ENCODE measurements around the gene ATP13A4.

GRCh38 chr3:193564012-193564411, 9.3 kb upstream of the ATP13A4 start:
- TF ChIP-seq, protein P1, sequence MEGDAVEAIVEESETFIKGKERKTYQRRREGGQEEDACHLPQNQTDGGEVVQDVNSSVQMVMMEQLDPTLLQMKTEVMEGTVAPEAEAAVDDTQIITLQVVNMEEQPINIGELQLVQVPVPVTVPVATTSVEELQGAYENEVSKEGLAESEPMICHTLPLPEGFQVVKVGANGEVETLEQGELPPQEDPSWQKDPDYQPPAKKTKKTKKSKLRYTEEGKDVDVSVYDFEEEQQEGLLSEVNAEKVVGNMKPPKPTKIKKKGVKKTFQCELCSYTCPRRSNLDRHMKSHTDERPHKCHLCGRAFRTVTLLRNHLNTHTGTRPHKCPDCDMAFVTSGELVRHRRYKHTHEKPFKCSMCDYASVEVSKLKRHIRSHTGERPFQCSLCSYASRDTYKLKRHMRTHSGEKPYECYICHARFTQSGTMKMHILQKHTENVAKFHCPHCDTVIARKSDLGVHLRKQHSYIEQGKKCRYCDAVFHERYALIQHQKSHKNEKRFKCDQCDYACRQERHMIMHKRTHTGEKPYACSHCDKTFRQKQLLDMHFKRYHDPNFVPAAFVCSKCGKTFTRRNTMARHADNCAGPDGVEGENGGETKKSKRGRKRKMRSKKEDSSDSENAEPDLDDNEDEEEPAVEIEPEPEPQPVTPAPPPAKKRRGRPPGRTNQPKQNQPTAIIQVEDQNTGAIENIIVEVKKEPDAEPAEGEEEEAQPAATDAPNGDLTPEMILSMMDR (IDR thresholded peaks at IDR 0.05; ENCODE audit: poor library complexity), result peak; percentile 29
- TF ChIP-seq EZH2 (IDR thresholded peaks at IDR 0.05; ENCODE audit: borderline replicate concordance) (no peak), EZH2phosphoT487 (IDR thresholded peaks at IDR 0.05; ENCODE audit: low read depth, severe bottlenecking, unreplicated experiment) (no peak)

Data from hepatocyte (in vitro differentiated cells).